SK-N-SH (cell line): ENCODE results near the gene SV2B. TPM values are rescaled to one million over a fixed set of nuclear protein-coding genes. Genes with fewer than 3 reads are reported as not detected.

Experiments used
- CTCF ChIA-PET: fragments of 300-600, 350-600 bp; formaldehyde crosslinking; extraction: SDS; loops from one replicate; lab custom pipeline; 2021; lab: Yijun Ruan, JAX
- POLR2A ChIA-PET: fragments of 350-600 bp; sonication (Branson Sonifier 250); formaldehyde crosslinking; extraction: SDS; loops from one replicate; lab custom pipeline; 2020; ENCODE audit warnings: antibody characterized with exemption, inconsistent platforms; lab: Yijun Ruan, JAX
- DNase-seq: peaks from one replicate; pipeline ENCODE4 v3.0.0; 2012
- H2AFZ ChIP-seq: fragments of 200-600 bp; sonication (generic); 2 replicates; pipeline ENCODE4 v1.8.1; 2016; ENCODE audit warnings: antibody characterized with exemption, mild to moderate bottlenecking, low read depth
- H3F3A ChIP-seq: fragments of 200-600 bp; sonication (generic); replicated peaks from 2 replicates; pipeline ENCODE3; 2016; ENCODE audit warnings: antibody characterized with exemption, mild to moderate bottlenecking; ENCODE audit not compliant: insufficient read depth
- H3K27ac ChIP-seq, 2 experiments: fragments of 200-500 bp in 1 of 2; fragments of 200-600 bp in 1 of 2; sonication (Bioruptor generic) in 1 of 2; sonication (generic), shearing (Covaris generic) in 1 of 2; 2 replicates each; pipeline versions ENCODE4 v1.5.1 to v1.6.1; 2014 to 2016; ENCODE audit warnings: low read depth in 2 of 2, inconsistent platforms in 1 of 2, low read length in 1 of 2, mild to moderate bottlenecking in 1 of 2, mixed read lengths in 1 of 2
- H3K27me3 ChIP-seq: fragments of 200-600 bp; sonication (generic), shearing (Covaris generic); 2 replicates; pipeline ENCODE4 v1.6.1; 2016; ENCODE audit warnings: mixed run types; ENCODE audit not compliant: insufficient read depth
- H3K36me3 ChIP-seq, 2 experiments: fragments of 200-500 bp in 1 of 2; fragments of 200-600 bp in 1 of 2; sonication (Bioruptor generic) in 1 of 2; sonication (generic) in 1 of 2; replicated peaks in 1 of 2; 2 replicates each; pipeline versions ENCODE3 to v1.5.1; 2014 to 2016; ENCODE audit warnings: low read length in 1 of 2, mild to moderate bottlenecking in 1 of 2; ENCODE audit not compliant: insufficient read depth in 2 of 2, control insufficient read depth in 1 of 2
- H3K4me1 ChIP-seq, 2 experiments: fragments of 200-500 bp in 1 of 2; fragments of 200-600 bp in 1 of 2; sonication (Bioruptor generic) in 1 of 2; sonication (generic), shearing (Covaris generic) in 1 of 2; 2 replicates each; pipeline versions ENCODE4 v1.5.1 to v1.6.1; 2014 to 2016; ENCODE audit warnings: low read depth in 1 of 2, low read length in 1 of 2, mixed run types in 1 of 2; ENCODE audit not compliant: insufficient read depth in 2 of 2, control insufficient read depth in 1 of 2
- H3K4me2 ChIP-seq: fragments of 200-600 bp; sonication (generic), shearing (Covaris generic); 2 replicates; pipeline ENCODE4 v1.6.1; 2017; ENCODE audit warnings: mixed run types
- H3K4me3 ChIP-seq, 2 experiments: fragments of 200-500 bp in 1 of 2; fragments of 200-600 bp in 1 of 2; sonication (Bioruptor generic) in 1 of 2; sonication (generic), shearing (Covaris generic) in 1 of 2; 2 replicates each; pipeline versions ENCODE4 v1.5.1 to v1.8.1; 2014 to 2016; ENCODE audit warnings: low read depth in 2 of 2, inconsistent platforms in 1 of 2, low read length in 1 of 2, mild to moderate bottlenecking in 1 of 2, mixed read lengths in 1 of 2, moderate library complexity in 1 of 2
- H3K79me2 ChIP-seq: fragments of 200-600 bp; sonication (generic); 2 replicates; pipeline ENCODE4 v1.8.1; 2017; ENCODE audit warnings: mild to moderate bottlenecking; ENCODE audit not compliant: insufficient read depth
- H3K9ac ChIP-seq: fragments of 200-600 bp; sonication (generic); 2 replicates; pipeline ENCODE4 v1.6.1; 2017; ENCODE audit warnings: mixed run types
- H3K9me2 ChIP-seq: fragments of 200-600 bp; sonication (generic); 2 replicates; pipeline ENCODE4 v1.6.1; 2017; ENCODE audit warnings: mixed run types
- H3K9me3 ChIP-seq: fragments of 200-600 bp; sonication (generic); 2 replicates; pipeline ENCODE4 v1.6.1; 2017; ENCODE audit warnings: mixed run types, mild to moderate bottlenecking, moderate library complexity
- H4K20me1 ChIP-seq: fragments of 200-600 bp; sonication (generic); 2 replicates; pipeline ENCODE4 v1.6.1; 2017; ENCODE audit warnings: mild to moderate bottlenecking, mixed run types; ENCODE audit not compliant: insufficient read depth
- CHD2 ChIP-seq: fragments of 150-350 bp; IDR thresholded peaks from 2 replicates; pipeline ENCODE4 v1.6.1; 2018; ENCODE audit warnings: low read length; ENCODE audit not compliant: partially characterized antibody
- CTCF ChIP-seq: fragments of 200-600 bp; sonication (generic); IDR thresholded peaks from 2 replicates; pipeline ENCODE4 v1.6.1; 2017; ENCODE audit warnings: antibody characterized with exemption, mild to moderate bottlenecking, moderate library complexity
- FOSL2 ChIP-seq: IDR thresholded peaks from 2 replicates; pipeline ENCODE4 v1.4.0; 2012; ENCODE audit warnings: low read depth, mild to moderate bottlenecking, moderate library complexity, borderline replicate concordance
- FOXJ3 ChIP-seq: sonication (generic); formaldehyde crosslinking; IDR thresholded peaks from 2 replicates; pipeline ENCODE4 v1.5.1; 2020; ENCODE audit warnings: mild to moderate bottlenecking, missing genetic modification reagents
- GABPA ChIP-seq: IDR thresholded peaks from 2 replicates; pipeline ENCODE4 v1.4.0; 2012; ENCODE audit warnings: low read depth, mild to moderate bottlenecking
- JUND ChIP-seq: IDR thresholded peaks from 2 replicates; pipeline ENCODE4 v1.4.0; 2012
- MAX ChIP-seq: IDR thresholded peaks from 2 replicates; pipeline ENCODE4 v1.4.0; 2012; ENCODE audit warnings: low read depth
- MEF2A ChIP-seq: IDR thresholded peaks from 2 replicates; pipeline ENCODE4 v1.4.0; 2012; ENCODE audit warnings: low read depth, borderline replicate concordance
- NFIC ChIP-seq: IDR thresholded peaks from 2 replicates; pipeline ENCODE4 v1.4.0; 2012; ENCODE audit warnings: borderline replicate concordance
- NRF1 ChIP-seq: IDR thresholded peaks from 2 replicates; pipeline ENCODE4 v1.6.1; 2012; ENCODE audit warnings: low read depth, mild to moderate bottlenecking, low read length
- POLR2AphosphoS5 ChIP-seq: IDR thresholded peaks from 2 replicates; pipeline ENCODE4 v1.6.1; 2012; ENCODE audit warnings: low read depth, low read length
- RAD21 ChIP-seq: IDR thresholded peaks from 2 replicates; pipeline ENCODE4 v1.6.1; 2012; ENCODE audit warnings: mild to moderate bottlenecking, low read length
- RCOR1 ChIP-seq: fragments of 150-350 bp; IDR thresholded peaks from 2 replicates; pipeline ENCODE4 v1.6.1; 2017; ENCODE audit warnings: antibody characterized with exemption, low read length
- REST ChIP-seq: IDR thresholded peaks from 2 replicates; pipeline ENCODE4 v1.6.1; 2012; ENCODE audit warnings: mild to moderate bottlenecking, low read depth, low read length, moderate library complexity
- RXRA ChIP-seq: IDR thresholded peaks from 2 replicates; pipeline ENCODE4 v1.4.0; 2012; ENCODE audit warnings: low read depth, mild to moderate bottlenecking, borderline replicate concordance
- USF1 ChIP-seq: IDR thresholded peaks from 2 replicates; pipeline ENCODE4 v1.4.0; 2012; ENCODE audit warnings: low read depth, borderline replicate concordance
- ZBTB33 ChIP-seq: IDR thresholded peaks from 2 replicates; pipeline ENCODE4 v1.4.0; 2012; ENCODE audit warnings: low read depth, borderline replicate concordance
- WGBS: methylation state at CpG from one replicate; pipeline ENCODE4 v1.1.6; 2017; ENCODE audit warnings: low lambda C conversion rate; 5-methylcytosine and 5-hydroxymethylcytosine counted together
- polyA plus RNA-seq, 3 experiments: library from polyadenylated mRNA; depleted of rRNA; stranded (reverse); fragments of >200 nt; gene quantifications; 2 replicates each; pipeline ENCODE4 v1.2.3, GENCODE V29; 2012

SV2B gene
- polyA plus RNA-seq, 1 of the 3 experiments (the other 2 are of a cell fraction): not detected

- CTCF ChIA-PET: interaction anchor here (1.0 to 4.5 kb wide), 4 partner anchors 11 to 185 kb away, joined by 3 to 40 read pairs (median 8); no protein-coding TSS in a partner anchor
Measured at GRCh38 chr15:91234759-91235158, 134.7 kb downstream of the SV2B start.

More at GRCh38 chr15:91234759-91235158, 134.7 kb downstream of the SV2B start:
- Histone ChIP-seq H3K79me2 (no peaks in the 10 kb centered on the region), H3K4me2 (no peak overlapping the region), H4K20me1 (no peaks in the 10 kb centered on the region), H3K9ac (no peak overlapping the region), H2AFZ (no peak overlapping the region), H3K4me1 (peaks cover 0 to 10% of the 10 kb centered on the region in 2 experiments; a peak in 2 of 4 replicates), H3K27ac (no peak overlapping the region), H3K4me3 (no peak overlapping the region), H3K9me3 (no peaks in the 10 kb centered on the region), H3K36me3 (no peaks in the 10 kb centered on the region), H3K27me3 (no peaks in the 10 kb centered on the region), H3F3A (no peaks in the 10 kb centered on the region), H3K9me2 (no peaks in the 10 kb centered on the region)
- POLR2A ChIA-PET: no interaction called here
- 6% methylated on average over 2 of the region's 2 CpGs for WGBS
- TF ChIP-seq POLR2AphosphoS5 (no peak), FOSL2 (no peak), MEF2A (no peak), FOXJ3 (no peak), USF1 (no peak), RXRA (no peak), ZBTB33 (no peak), REST (no peak), NFIC (no peak), GABPA (no peak), RCOR1 (no peak), MAX (no peak), CHD2 (no peak), CTCF (no peak), RAD21 (no peak), JUND (no peak), NRF1 (no peak)
- DNase-seq: no peak
